Endothelial cell of umbilical vein (primary cell): Measurements from ENCODE around the gene KCNA3. TPM values are rescaled to one million over a fixed set of nuclear protein-coding genes. Genes with fewer than 3 reads are reported as not detected.

ENCODE experiments used
- BruUV-seq: library from RNA; stranded (reverse); fragments of 400-500 nt; replicated peaks from 2 replicates; lab custom pipeline; 2021; lab: Mats Ljungman, UMichigan
- CTCF ChIA-PET: fragments of 300-600, 350-600 bp; sonication (Branson Sonifier 250); formaldehyde crosslinking; loops from one replicate; lab custom pipeline; 2021; ENCODE audit warnings: antibody characterized with exemption, inconsistent platforms; lab: Charles Lee
- POLR2A ChIA-PET: fragments of 300-600, 350-600 bp; sonication (Branson Sonifier 250); formaldehyde crosslinking; loops from one replicate; lab custom pipeline; 2021; ENCODE audit warnings: antibody characterized with exemption, inconsistent platforms; lab: Charles Lee
- DNase-seq: peaks from one replicate; pipeline ENCODE4 v3.0.0-alpha.2; 2011; ENCODE audit warnings: low read depth, low spot score
- FAIRE-seq: peaks from 2 replicates; lab custom pipeline; 2011; peaks lifted over from hg19 to GRCh38; lab: Jason Lieb, UNC
- H2AFZ ChIP-seq: 2 replicates; pipeline ENCODE4 v1.6.0; 2012; ENCODE audit warnings: low read depth, low read length, control low read depth, inconsistent platforms
- H3K27ac ChIP-seq: 2 replicates; pipeline ENCODE4 v1.5.1; 2011; ENCODE audit warnings: low read depth, mild to moderate bottlenecking, control low read depth, low read length, moderate library complexity; ENCODE audit not compliant: insufficient read depth
- H3K27me3 ChIP-seq, 2 experiments: 2 replicates each; pipeline versions ENCODE4 v1.6.0 to v1.6.1; 2011; ENCODE audit warnings: low read length in 2 of 2, mixed read lengths in 1 of 2; ENCODE audit not compliant: control insufficient read depth in 2 of 2, insufficient read depth in 2 of 2
- H3K36me3 ChIP-seq, 2 experiments: 2 replicates in 1 of 2; 3 replicates in 1 of 2; pipeline ENCODE4 v1.5.1; 2011; ENCODE audit warnings: low read length in 2 of 2, mild to moderate bottlenecking in 1 of 2, moderate library complexity in 1 of 2; ENCODE audit not compliant: control insufficient read depth in 2 of 2, insufficient read depth in 2 of 2; ENCODE audit errors: extremely low read depth in 1 of 2
- H3K4me1 ChIP-seq: 3 replicates; pipeline ENCODE4 v1.5.1; 2011; ENCODE audit warnings: mild to moderate bottlenecking, low read length; ENCODE audit not compliant: control insufficient read depth, insufficient read depth; ENCODE audit errors: extremely low read depth
- H3K4me2 ChIP-seq: 2 replicates; pipeline ENCODE4 v1.6.1; 2011; ENCODE audit warnings: low read length, control low read depth, mixed read lengths; ENCODE audit not compliant: insufficient read depth
- H3K4me3 ChIP-seq, 3 experiments: fragments of 200-600 bp in 1 of 3; sonication (generic), shearing (Covaris generic) in 1 of 3; replicated peaks in 1 of 3; 2 replicates each; pipeline ENCODE4 v1.5.1; 2011 to 2016; ENCODE audit warnings: control low read depth in 3 of 3, low read length in 3 of 3, mild to moderate bottlenecking in 2 of 3, inconsistent platforms in 1 of 3, low read depth in 1 of 3, moderate library complexity in 1 of 3; ENCODE audit not compliant: insufficient read depth in 1 of 3
- H3K79me2 ChIP-seq: 2 replicates; pipeline ENCODE4 v1.6.0; 2012; ENCODE audit warnings: low read length, inconsistent platforms; ENCODE audit not compliant: control insufficient read depth, insufficient read depth
- H3K9ac ChIP-seq: replicated peaks from 2 replicates; pipeline ENCODE3; 2011; ENCODE audit warnings: low read length, control low read depth; ENCODE audit not compliant: insufficient read depth; ENCODE audit errors: extremely low read depth
- H3K9me1 ChIP-seq: replicated peaks from 3 replicates; pipeline ENCODE4 v1.6.0; 2011; ENCODE audit warnings: mild to moderate bottlenecking, low read length; ENCODE audit not compliant: control insufficient read depth, insufficient read depth; ENCODE audit errors: extremely low read depth
- H3K9me3 ChIP-seq: replicated peaks from 2 replicates; pipeline ENCODE4 v1.5.1; 2012; ENCODE audit warnings: low read length, inconsistent platforms; ENCODE audit not compliant: control insufficient read depth, insufficient read depth
- H4K20me1 ChIP-seq: replicated peaks from 2 replicates; pipeline ENCODE3; 2011; ENCODE audit warnings: mild to moderate bottlenecking, low read length; ENCODE audit not compliant: control insufficient read depth, insufficient read depth; ENCODE audit errors: extremely low read depth
- CTCF ChIP-seq, 2 donors: IDR thresholded peaks; 1 replicate in 1 of 2; 2 replicates in 1 of 2; pipeline ENCODE4 v1.5.1; 2011; ENCODE audit warnings: low read length in 2 of 2, mild to moderate bottlenecking in 2 of 2, moderate library complexity in 2 of 2, control low read depth in 1 of 2, inconsistent platforms in 1 of 2, low read depth in 1 of 2; ENCODE audit not compliant: insufficient read depth in 1 of 2; ENCODE audit errors: extremely low read depth in 1 of 2
- JUN ChIP-seq: IDR thresholded peaks from 2 replicates; pipeline ENCODE4 v1.6.1; 2011; ENCODE audit warnings: borderline replicate concordance, low read depth; ENCODE audit not compliant: insufficient read length, insufficient read depth
- POLR2AphosphoS5 ChIP-seq: IDR thresholded peaks from 2 replicates; pipeline ENCODE4 v1.6.1; 2012; ENCODE audit warnings: low read depth, mild to moderate bottlenecking, control low read depth, low read length, moderate library complexity; ENCODE audit not compliant: insufficient read depth
- dilution Hi-C: fragments of 300-500 bp; cut with MboI; formaldehyde crosslinking; loops from one replicate; pipeline ENCODE4 v1.15.0; 2019; ENCODE audit warnings: low sequenced_read_pairs; ENCODE audit not compliant: extremely low pct_ligation_motif_present
- intact Hi-C: fragments of 100-400 bp; cut with micrococcal nuclease; formaldehyde crosslinking; loops from one replicate; pipeline ENCODE4 v1.10.0; 2022
- polyA plus RNA-seq, 4 experiments: library from polyadenylated mRNA; depleted of rRNA in 3 of 4; stranded (reverse) in 3 of 4; unstranded in 1 of 4; fragments of >200 nt; gene quantifications; 2 replicates each; pipeline versions ENCODE4 v1.2.1 to v1.2.3, GENCODE V29; 2011 to 2012; ENCODE audit warnings: missing spikeins in 1 of 4
- total RNA-seq: library from RNA; stranded (reverse); gene quantifications from 2 replicates; pipeline ENCODE4 v1.2.3, GENCODE V29; 2021

Gene KCNA3
- total and polyA plus RNA-seq, 2 donors (not counting 3 experiments of a cell fraction or from before 2014, with no cell fraction given) = not detected

- ChIA-PET POLR2A (no interaction called here), CTCF (interaction anchor here (1.2 kb wide), 1 partner anchor 56 kb away, joined by 3 read pairs; no protein-coding TSS in a partner anchor)
- Histone ChIP-seq H3K9me3 (no peaks in the 10 kb centered on the region), H3K27ac (no peak overlapping the region), H3K36me3 (no peaks in the 10 kb centered on the region), H3K27me3 (no peaks in the 10 kb centered on the region), H2AFZ (no peak overlapping the region), H3K4me2 (no peak overlapping the region), H4K20me1 (no peaks in the 10 kb centered on the region), H3K9me1 (no peaks in the 10 kb centered on the region), H3K9ac (no peak overlapping the region), H3K4me3 (no peak overlapping the region), H3K4me1 (no peaks in the 10 kb centered on the region), H3K79me2 (no peaks in the 10 kb centered on the region)
- FAIRE-seq (no peak), DNase-seq (no peak)
- dilution Hi-C loops (no loop called here), intact Hi-C loops (no loop called here)
- TF ChIP-seq CTCF (IDR thresholded peaks at IDR 0.05; ENCODE audit: extremely low read depth in 1 of 2, insufficient read depth in 1 of 2, low read depth in 1 of 2, low read length in 2 of 2) = no peak
- no peak for TF ChIP-seq JUN
- BruUV-seq = no TSS peak
Measured at GRCh38 chr1:110708974-110709440, 34.3 kb upstream of the KCNA3 start.

GRCh38 chr1:110707232-110707631 is 32.5 kb upstream of the KCNA3 start:
- ChIA-PET POLR2A (no interaction called here), CTCF (interaction anchor here (1.4 kb wide), 1 partner anchor 59 kb away, joined by 4 read pairs; no protein-coding TSS in a partner anchor)
- TF ChIP-seq POLR2AphosphoS5 = no peak
- Histone ChIP-seq H4K20me1 (no peaks in the 10 kb centered on the region), H3K4me3 (no peak overlapping the region), H3K36me3 (no peaks in the 10 kb centered on the region), H3K27me3 (no peaks in the 10 kb centered on the region), H3K9me3 (no peaks in the 10 kb centered on the region), H3K9ac (no peak overlapping the region), H3K4me1 (no peaks in the 10 kb centered on the region), H3K4me2 (no peak overlapping the region), H3K9me1 (no peaks in the 10 kb centered on the region), H2AFZ (no peak overlapping the region), H3K79me2 (no peaks in the 10 kb centered on the region), H3K27ac (no peak overlapping the region)
- no peak for FAIRE-seq
- dilution Hi-C loops (no loop called here), intact Hi-C loops (no loop called here)
- no peak for DNase-seq
- BruUV-seq = no TSS peak
